Neural cell (in vitro differentiated cells): Measurements from ENCODE around the gene GALNT11. TPM values are rescaled to one million over a fixed set of nuclear protein-coding genes. Genes with fewer than 3 reads are reported as not detected.

Experiments used
- H2AFZ ChIP-seq: fragments of 200-600, 300-800 bp; sonication (generic), shearing (Covaris generic); 2 replicates; pipeline ENCODE4 v1.6.0; 2014; ENCODE audit warnings: low read depth, mild to moderate bottlenecking, antibody characterized with exemption, low read length, moderate library complexity
- H3F3A ChIP-seq: fragments of 200-600 bp; shearing (Covaris generic); 2 replicates; pipeline ENCODE4 v1.6.1; 2016; ENCODE audit warnings: mild to moderate bottlenecking, moderate library complexity, mixed read lengths, antibody characterized with exemption, low read length; ENCODE audit not compliant: insufficient read depth, poor library complexity, severe bottlenecking
- H3K27ac ChIP-seq: fragments of 200-600, 300-800 bp; sonication (generic), shearing (Covaris generic); 2 replicates; pipeline ENCODE4 v1.5.1; 2014; ENCODE audit warnings: mild to moderate bottlenecking, low read length, moderate library complexity
- H3K27me3 ChIP-seq: fragments of 300-800, 200-600 bp; sonication (generic), shearing (Covaris generic); 2 replicates; pipeline ENCODE4 v1.6.0; 2014; ENCODE audit warnings: mild to moderate bottlenecking, low read depth, low read length, moderate library complexity; ENCODE audit not compliant: insufficient read depth
- H3K36me3 ChIP-seq: fragments of 300-800, 200-600 bp; sonication (generic), shearing (Covaris generic); 2 replicates; pipeline ENCODE4 v1.5.1; 2014; ENCODE audit warnings: mild to moderate bottlenecking, antibody characterized with exemption, low read length, moderate library complexity; ENCODE audit not compliant: insufficient read depth
- H3K4me2 ChIP-seq: fragments of 300-800, 200-600 bp; sonication (generic), shearing (Covaris generic); 2 replicates; pipeline ENCODE4 v1.6.0; 2014; ENCODE audit warnings: mild to moderate bottlenecking, low read length
- H3K4me3 ChIP-seq: fragments of 300-800, 200-600 bp; sonication (generic), shearing (Covaris generic); 2 replicates; pipeline ENCODE4 v1.5.1; 2014; ENCODE audit warnings: mild to moderate bottlenecking, low read length, moderate library complexity
- H3K79me2 ChIP-seq: fragments of 200-600 bp; shearing (Covaris generic); replicated peaks from 2 replicates; pipeline ENCODE4 v1.6.0; 2014; ENCODE audit warnings: mild to moderate bottlenecking, low read length, moderate library complexity; ENCODE audit not compliant: insufficient read depth
- H3K9ac ChIP-seq: fragments of 300-800, 200-600 bp; sonication (generic), shearing (Covaris generic); 2 replicates; pipeline ENCODE4 v1.6.1; 2016; ENCODE audit warnings: mild to moderate bottlenecking, low read length, mixed read lengths
- H3K9me2 ChIP-seq: fragments of 200-600 bp; shearing (Covaris generic); 2 replicates; pipeline ENCODE4 v1.6.1; 2016; ENCODE audit warnings: mild to moderate bottlenecking, low read length, mixed read lengths; ENCODE audit not compliant: insufficient read depth
- H3K9me3 ChIP-seq: fragments of 200-600, 300-800 bp; sonication (generic), shearing (Covaris generic); 2 replicates; pipeline ENCODE4 v1.6.1; 2016; ENCODE audit warnings: mild to moderate bottlenecking, mixed run types, low read length, moderate library complexity, mixed read lengths
- H4K20me1 ChIP-seq: fragments of 200-600 bp; shearing (Covaris generic); 2 replicates; pipeline ENCODE4 v1.6.1; 2016; ENCODE audit warnings: mild to moderate bottlenecking, mixed run types; ENCODE audit not compliant: insufficient read depth
- EP300 ChIP-seq: fragments of 450-650 bp; conservative IDR thresholded peaks from 2 replicates; pipeline ENCODE4 v1.6.1; 2014; ENCODE audit warnings: antibody characterized with exemption, mild to moderate bottlenecking, moderate library complexity; ENCODE audit not compliant: poor library complexity, severe bottlenecking
- EZH2 ChIP-seq: fragments of 200-600, 300-800 bp; shearing (Covaris generic), sonication (generic); IDR thresholded peaks from 2 replicates; pipeline ENCODE4 v1.6.1; 2014; ENCODE audit warnings: antibody characterized with exemption, low read length, borderline replicate concordance, mild to moderate bottlenecking; ENCODE audit not compliant: insufficient read depth, poor library complexity, severe bottlenecking
- MXI1 ChIP-seq: fragments of 450-650 bp; conservative IDR thresholded peaks from 2 replicates; pipeline ENCODE4 v1.6.1; 2014; ENCODE audit warnings: antibody characterized with exemption, mild to moderate bottlenecking; ENCODE audit not compliant: poor library complexity, severe bottlenecking
- POLR2AphosphoS5 ChIP-seq: IDR thresholded peaks from 2 replicates; pipeline ENCODE4 v1.6.1; 2012
- RAD21 ChIP-seq: fragments of 450-650 bp; conservative IDR thresholded peaks from 2 replicates; pipeline ENCODE4 v1.6.1; 2014; ENCODE audit warnings: antibody characterized with exemption, mild to moderate bottlenecking, moderate library complexity
- REST ChIP-seq: IDR thresholded peaks from 2 replicates; pipeline ENCODE4 v1.6.1; 2012; ENCODE audit warnings: borderline replicate concordance
- SMC3 ChIP-seq: fragments of 450-650 bp; conservative IDR thresholded peaks from 2 replicates; pipeline ENCODE4 v1.6.1; 2014; ENCODE audit warnings: antibody characterized with exemption, mild to moderate bottlenecking, moderate library complexity; ENCODE audit not compliant: poor library complexity
- polyA plus RNA-seq: library from polyadenylated mRNA; depleted of rRNA; stranded (reverse); fragments of >200 nt; gene quantifications from 2 replicates; pipeline ENCODE4 v1.2.3, GENCODE V29; 2014
- TF ChIP-seq, protein P1 (sequence below): fragments of 450-650 bp; IDR thresholded peaks from 2 replicates; pipeline ENCODE4 v1.5.1; 2014; ENCODE audit warnings: antibody characterized with exemption, mild to moderate bottlenecking, moderate library complexity; ENCODE audit not compliant: poor library complexity, severe bottlenecking

The GALNT11 gene
- polyA plus RNA-seq, 1 donor from 2014 or later: 118 TPM

- Histone ChIP-seq H3K9me2 (no peaks in the 10 kb centered on the region), H3K79me2 (no peaks in the 10 kb centered on the region), H3K4me2 (no peak overlapping the region), H3K4me3 (no peak overlapping the region), H3K36me3 (peaks cover 3% of the 10 kb centered on the region), H4K20me1 (no peaks in the 10 kb centered on the region), H3K9me3 (no peaks in the 10 kb centered on the region), H3F3A (no peaks in the 10 kb centered on the region), H3K27ac (no peak overlapping the region), H3K9ac (no peak overlapping the region), H3K27me3 (no peaks in the 10 kb centered on the region), H2AFZ (no peak overlapping the region)
- TF ChIP-seq REST (no peak), EP300 (no peak), POLR2AphosphoS5 (no peak), RAD21 (no peak), MXI1 (no peak), EZH2 (no peak)
- TF ChIP-seq, protein P1, sequence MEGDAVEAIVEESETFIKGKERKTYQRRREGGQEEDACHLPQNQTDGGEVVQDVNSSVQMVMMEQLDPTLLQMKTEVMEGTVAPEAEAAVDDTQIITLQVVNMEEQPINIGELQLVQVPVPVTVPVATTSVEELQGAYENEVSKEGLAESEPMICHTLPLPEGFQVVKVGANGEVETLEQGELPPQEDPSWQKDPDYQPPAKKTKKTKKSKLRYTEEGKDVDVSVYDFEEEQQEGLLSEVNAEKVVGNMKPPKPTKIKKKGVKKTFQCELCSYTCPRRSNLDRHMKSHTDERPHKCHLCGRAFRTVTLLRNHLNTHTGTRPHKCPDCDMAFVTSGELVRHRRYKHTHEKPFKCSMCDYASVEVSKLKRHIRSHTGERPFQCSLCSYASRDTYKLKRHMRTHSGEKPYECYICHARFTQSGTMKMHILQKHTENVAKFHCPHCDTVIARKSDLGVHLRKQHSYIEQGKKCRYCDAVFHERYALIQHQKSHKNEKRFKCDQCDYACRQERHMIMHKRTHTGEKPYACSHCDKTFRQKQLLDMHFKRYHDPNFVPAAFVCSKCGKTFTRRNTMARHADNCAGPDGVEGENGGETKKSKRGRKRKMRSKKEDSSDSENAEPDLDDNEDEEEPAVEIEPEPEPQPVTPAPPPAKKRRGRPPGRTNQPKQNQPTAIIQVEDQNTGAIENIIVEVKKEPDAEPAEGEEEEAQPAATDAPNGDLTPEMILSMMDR: no peak
These were observed 78.2 kb downstream of the GALNT11 start for GRCh38 chr7:152103691-152104090.

GRCh38 chr7:152105205-152105604 lies 79.7 kb downstream of the GALNT11 start:
- Histone ChIP-seq H3K9ac (no peak overlapping the region), H3K4me2 (no peak overlapping the region), H3K27ac (no peak overlapping the region), H2AFZ (no peak overlapping the region), H3K9me2 (no peaks in the 10 kb centered on the region), H3K79me2 (no peaks in the 10 kb centered on the region), H3F3A (no peaks in the 10 kb centered on the region), H3K9me3 (no peaks in the 10 kb centered on the region), H4K20me1 (no peaks in the 10 kb centered on the region), H3K36me3 (peaks cover 3% of the 10 kb centered on the region), H3K27me3 (no peaks in the 10 kb centered on the region), H3K4me3 (no peak overlapping the region)
- no peak for TF ChIP-seq MXI1
- no peak for TF ChIP-seq EP300
- no peak for TF ChIP-seq EZH2
- no peak for TF ChIP-seq REST
- TF ChIP-seq SMC3: no peak
- TF ChIP-seq, protein P1: no peak
- TF ChIP-seq RAD21: no peak
